ENCODE results near the gene GPX4. TPM values are rescaled to one million over a fixed set of nuclear protein-coding genes. Genes with fewer than 3 reads are reported as not detected.

GPX4 gene
- total RNA-seq, 1 donor from 2014 or later: 345 TPM

DNA sequence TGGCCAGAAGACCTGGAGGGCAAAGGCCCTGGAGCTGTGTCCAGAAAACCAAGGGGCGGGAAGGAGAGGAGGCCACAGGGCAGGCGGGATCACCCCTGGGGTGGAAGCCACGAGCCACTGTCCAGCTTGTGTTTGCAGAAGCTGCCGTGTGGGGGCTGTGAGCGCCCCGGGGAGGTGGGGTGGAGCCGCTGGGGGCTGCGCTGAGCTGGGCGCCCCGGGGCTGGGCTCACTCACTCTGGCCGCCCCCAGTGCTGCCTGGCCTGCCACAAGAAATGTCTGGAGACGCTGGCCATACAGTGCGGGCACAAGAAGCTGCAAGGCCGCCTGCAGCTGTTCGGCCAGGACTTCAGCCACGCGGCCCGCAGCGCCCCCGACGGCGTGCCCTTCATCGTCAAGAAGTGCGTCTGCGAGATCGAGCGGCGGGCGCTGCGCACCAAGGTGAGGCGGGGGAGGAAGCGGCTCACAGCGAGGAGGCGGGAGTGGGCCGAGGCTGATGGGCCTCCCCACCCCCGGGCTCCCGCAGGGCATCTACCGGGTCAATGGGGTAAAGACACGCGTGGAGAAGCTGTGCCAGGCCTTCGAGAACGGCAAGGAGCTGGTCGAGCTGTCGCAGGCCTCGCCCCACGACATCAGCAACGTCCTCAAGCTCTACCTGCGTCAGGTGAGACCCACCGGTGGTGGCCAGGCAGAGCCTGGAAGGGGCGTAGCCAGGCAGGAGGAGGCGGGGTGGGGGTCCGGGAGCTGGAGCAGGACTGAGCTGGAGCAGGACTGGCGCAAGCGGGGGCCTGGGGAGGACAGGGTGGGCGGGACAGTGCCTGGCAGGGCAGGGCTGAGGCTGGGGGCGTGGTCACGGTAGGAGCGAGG lies 22.3 kb upstream of the GPX4 start:
- ATAC-seq (ENCODE audit: poor library complexity) (no peak), DNase-seq (peak; percentile 43)
- intact Hi-C loops (cut with DNase I): no loop called here

DNA sequence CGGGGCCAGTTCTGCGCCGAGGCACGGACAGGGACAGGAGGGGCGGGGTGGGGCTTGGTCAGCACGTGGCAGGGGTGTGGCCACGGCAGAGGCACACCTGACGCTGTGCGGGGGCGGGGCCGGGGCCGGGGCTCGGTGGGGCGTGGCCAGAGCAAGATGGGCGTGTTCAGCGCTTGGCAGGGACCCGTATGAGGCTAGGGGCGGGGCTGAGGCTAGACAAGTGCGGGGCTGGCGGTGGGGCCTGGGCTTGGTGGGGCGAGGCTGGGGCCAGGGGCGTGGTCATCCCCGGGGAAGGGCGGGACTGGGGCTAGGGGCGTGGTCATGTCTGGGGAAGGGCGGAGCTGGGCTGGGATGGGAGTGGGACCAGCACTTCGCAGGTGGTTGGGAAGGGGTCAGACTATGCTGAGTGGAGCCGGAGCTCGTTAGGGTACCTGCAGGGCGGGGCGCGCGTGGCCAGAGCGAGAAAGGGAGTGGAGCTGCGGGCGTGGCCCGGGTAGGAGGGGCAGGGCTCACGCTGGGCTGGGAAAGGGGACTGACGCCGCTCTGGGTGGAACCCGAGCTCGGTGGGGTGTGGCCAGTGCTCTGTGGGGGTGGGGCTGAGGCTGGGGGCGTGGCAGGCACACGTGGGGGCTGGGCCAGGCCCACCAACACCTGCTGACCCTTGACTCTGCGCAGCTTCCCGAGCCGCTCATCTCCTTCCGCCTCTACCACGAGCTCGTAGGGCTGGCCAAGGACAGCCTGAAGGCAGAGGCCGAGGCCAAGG lies 21.4 kb upstream of the GPX4 start:
- DNase-seq: peak; percentile 68
- peak; percentile 61 for ATAC-seq (ENCODE audit: poor library complexity)
- intact Hi-C loops (cut with DNase I): no loop called here

DNA sequence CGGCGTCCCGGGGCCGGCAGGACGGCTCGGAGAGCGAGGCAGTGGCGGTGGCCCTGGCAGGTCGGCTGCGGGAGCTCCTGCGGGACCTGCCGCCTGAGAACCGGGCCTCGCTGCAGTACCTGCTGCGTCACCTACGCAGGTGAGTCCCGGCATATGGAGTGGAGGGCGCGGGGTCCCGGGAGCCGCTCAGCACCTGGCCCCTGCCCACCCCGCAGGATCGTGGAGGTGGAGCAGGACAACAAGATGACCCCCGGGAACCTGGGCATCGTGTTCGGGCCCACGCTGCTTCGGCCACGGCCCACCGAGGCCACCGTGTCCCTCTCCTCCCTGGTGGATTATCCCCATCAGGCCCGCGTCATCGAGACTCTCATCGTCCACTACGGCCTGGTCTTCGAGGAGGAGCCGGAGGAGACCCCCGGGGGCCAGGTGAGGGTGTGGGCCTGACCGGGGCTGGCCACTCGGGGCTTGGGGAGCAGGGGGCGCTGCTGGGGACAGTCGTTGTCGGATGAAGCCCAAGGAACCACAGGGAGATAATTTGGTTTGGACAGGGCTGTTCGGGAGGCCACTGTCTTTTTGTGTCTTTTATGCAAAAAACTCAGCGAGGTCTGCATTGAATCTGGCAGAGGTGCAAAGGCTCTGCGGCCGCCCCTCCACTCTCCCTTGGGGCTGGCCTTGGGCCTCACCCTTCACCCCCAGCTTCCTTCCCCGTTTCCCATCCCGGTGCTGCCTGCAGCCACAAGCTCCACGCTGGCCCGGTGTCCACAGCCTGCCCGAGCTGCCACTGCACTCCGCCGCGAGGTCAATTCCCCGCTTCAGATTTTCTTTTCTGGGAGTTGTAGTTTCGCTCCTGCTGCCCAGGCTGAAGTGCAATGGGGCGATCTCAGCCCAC lies 20.6 kb upstream of the GPX4 start:
- DNase-seq (no peak), ATAC-seq (ENCODE audit: poor library complexity) (no peak)
- intact Hi-C loops (cut with DNase I): no loop called here

DNA sequence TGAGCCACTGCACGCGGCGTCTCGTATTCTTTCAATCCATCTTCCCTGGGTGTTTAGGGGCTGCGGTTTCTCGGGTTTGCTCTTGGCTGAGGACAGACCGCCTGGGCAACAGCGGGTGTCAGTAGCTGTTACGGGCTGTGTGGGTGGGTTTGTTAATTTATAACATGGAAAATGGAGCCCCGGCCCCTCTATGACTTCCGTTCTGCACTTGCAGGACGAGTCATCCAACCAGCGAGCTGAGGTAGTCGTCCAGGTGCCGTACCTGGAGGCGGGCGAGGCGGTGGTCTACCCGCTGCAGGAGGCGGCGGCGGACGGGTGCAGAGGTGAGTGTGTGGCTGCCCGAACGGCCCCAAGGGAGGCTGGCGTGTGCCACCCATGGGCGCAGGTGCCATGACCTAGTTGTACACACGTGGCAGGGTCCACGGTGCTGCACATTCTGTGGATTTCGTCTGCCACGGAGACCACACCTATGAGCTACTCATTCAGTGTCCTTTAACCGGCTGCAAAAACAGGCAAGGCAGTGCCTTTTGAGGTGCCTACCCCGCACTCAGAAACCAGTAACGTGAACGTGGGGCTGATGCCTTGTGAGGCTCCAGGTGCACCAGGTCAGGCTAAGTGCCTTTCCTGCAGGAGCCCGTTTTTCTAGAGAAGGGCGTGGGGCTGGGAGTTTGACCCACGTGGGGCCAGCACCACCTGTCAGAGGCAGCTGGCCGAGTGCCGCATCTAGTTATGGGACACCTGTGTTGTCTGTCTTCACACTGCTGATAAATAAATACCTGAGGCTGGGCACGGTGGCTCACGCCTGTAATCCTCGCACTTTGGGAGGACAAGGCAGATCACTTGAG lies 19.5 kb upstream of the GPX4 start:
- no peak for ATAC-seq (ENCODE audit: poor library complexity)
- intact Hi-C loops (cut with DNase I): no loop called here
- DNase-seq: no peak

DNA sequence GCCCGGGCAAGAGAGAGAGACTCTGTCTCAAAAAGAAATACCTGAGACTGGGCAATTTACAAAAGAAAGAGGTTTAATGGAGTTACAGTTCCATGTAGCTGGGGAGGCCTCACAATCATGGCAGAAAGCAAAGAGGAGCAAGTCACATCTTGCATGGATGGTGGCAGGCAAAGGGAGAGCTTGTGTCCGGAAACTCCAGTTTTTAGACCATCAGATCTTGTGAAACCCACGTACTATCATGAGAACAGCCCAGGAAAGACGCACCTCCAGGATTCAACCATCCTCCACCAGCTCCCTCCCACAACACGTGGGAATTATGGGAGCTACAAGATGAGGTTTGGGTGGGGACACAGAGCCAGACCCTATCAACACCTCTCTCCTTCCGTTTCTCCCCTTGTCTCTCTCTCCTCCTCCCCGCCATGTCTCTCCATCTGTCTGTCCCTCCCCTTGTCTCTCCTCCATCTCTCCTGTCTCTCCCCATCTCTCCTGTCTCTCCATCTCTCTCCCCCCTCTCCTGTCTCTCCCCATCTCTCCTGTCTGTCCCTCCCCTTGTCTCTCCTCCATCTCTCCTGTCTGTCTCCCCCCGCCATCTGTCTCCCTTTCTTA lies 18.6 kb upstream of the GPX4 start:
- no peak for ATAC-seq (ENCODE audit: poor library complexity)
- intact Hi-C loops (cut with DNase I): no loop called here
- no peak for DNase-seq

DNA sequence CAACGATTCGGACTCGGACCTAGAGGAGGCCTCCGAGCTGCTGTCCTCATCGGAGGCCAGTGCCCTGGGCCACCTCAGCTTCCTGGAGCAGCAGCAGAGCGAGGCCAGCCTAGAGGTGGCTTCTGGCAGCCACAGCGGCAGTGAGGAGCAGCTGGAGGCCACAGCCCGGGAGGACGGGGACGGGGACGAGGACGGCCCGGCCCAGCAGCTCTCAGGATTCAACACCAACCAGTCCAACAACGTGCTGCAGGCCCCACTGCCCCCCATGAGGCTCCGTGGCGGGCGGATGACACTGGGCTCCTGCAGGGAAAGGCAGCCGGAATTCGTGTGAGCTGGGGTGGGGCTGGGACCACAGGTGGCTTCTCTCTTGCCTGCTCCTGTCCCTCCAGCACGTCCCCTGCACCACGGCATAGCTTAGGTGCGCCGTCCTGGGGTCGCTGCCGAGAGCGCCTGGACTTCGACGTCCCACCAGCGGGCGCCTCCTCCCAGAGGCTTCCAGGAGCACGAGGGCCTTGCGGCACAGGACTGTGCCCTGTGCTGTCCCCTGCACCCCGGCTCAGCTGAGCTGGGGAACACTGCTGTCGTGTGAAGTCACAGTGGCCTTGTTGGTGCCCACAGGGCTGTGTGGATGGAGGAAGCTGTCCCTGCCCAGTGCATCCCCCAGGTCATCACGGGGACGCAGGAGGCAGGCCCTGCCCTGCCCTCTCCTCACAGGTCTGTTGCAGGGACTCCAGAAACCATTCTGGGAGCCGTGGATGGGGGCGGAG lies 17.9 kb upstream of the GPX4 start:
- DNase-seq: no peak
- intact Hi-C loops (cut with DNase I): no loop called here
- no peak for ATAC-seq (ENCODE audit: poor library complexity)

DNA sequence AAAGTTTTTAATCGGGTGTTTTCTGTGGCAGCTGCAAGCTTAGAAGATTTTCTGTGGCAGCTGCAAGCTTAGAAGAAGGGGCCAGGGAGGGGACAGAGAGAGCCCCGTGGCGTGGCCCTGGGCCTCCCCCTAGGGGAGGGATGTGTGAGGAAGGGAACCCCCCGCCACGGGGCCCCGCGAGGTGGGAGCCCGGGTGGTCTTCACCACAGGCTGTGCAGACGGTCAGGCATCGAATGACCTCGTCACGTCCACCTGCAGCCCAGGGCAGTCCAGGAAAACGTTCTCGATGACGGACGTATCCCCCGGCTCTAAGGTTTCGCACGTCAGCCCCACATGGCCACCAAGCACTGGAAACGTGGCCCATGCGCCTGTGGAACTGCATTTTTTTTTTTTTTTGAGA lies 17.2 kb upstream of the GPX4 start:
- DNase-seq: no peak
- intact Hi-C loops (cut with DNase I): no loop called here
- no peak for ATAC-seq (ENCODE audit: poor library complexity)

DNA sequence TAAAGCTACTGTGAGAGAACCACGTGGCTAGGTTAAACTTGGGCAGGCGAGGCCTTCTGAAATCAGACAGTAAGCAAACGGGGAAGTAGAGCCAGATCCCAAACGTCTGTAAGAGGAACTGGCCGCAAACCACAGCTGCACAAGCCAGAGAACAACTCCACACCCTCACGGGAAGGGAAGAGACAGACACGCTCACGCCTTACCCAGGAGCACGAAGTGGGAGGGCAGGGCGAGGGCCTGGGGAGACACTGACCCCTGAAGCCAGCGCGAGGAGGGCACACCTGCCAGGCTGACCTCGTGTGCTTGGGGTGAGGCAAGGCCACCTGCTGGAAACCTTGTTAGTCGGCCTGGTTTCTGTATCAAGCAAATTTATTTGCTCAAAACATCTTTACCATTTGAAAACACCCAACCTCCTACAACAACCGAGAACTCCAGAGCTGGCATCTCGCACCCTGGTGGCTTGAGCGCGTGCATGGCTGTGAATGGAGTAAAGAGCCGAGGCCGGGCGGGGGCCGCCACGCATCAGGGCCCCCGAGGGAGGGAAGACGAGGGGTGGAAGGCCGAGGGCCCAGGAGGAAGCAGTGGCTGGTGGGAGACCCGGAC lies 15.9 kb upstream of the GPX4 start:
- ATAC-seq (ENCODE audit: poor library complexity) (peak; percentile 61), DNase-seq (peak; percentile 83)
- intact Hi-C loops (cut with DNase I): no loop called here

DNA sequence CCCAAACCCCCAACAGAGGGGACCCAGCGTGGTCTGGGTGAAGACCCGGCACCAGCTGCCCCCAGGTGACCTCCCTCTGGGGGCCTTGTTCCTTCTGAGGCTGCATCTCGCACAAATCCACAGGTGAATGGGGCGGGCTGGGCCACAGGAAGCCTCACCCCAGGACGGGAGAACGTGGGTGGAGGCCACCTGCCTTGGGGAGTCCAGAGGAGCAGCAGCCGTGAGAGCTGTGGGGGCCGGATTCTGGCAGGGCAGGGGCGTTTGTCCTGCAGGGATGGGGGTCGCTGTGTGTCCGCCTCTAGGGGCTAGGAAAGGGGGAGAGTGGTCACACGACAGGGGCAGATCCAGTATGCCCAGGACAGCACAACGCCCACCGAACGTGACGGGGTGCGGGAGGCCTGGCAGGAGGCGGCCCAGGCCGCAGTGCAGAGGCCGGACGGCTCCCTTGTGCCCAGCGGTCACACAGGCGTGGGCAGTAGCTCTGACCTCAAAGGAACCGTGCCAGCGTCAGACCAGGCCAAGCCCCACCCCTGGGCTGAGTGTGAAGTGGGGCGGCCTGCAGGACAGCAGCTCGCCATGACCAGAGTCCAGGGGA lies 15.3 kb upstream of the GPX4 start:
- intact Hi-C loops (cut with DNase I): no loop called here
- ATAC-seq (ENCODE audit: poor library complexity) (peak; percentile 39), DNase-seq (no peak)

DNA sequence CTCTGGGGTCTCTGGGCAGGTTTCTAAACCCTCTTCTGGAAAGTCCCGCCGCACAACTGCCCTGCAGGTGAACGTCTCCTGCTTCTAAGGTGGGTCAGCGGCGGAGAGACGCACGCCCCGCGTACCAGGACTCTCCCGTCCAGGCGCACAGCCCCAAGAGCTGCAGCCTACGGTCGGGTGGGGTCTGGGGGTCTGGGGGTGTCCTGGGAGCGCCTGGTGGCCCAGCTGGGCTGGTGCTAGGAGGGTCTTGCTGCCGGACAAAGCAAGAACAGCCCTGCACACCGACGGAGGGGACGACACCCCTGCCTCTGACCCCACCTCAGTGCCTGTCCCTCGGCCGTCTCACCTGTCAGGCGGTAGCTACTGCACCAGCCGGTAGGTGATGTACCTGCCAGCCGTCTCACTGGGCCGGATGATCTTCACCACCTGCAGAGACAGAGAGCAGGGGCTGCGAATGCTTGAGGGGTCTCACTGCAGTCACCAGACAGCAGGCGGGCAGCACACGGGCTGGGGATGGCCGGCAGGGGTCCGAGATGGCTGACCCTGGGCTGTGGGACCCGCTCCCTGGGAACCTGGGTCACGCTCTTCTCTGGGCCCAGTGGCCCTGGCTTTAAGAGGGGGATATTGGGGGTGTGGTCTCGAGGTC lies 14.5 kb upstream of the GPX4 start:
- ATAC-seq (ENCODE audit: poor library complexity): no peak
- intact Hi-C loops (cut with DNase I): no loop called here
- DNase-seq: no peak

DNA sequence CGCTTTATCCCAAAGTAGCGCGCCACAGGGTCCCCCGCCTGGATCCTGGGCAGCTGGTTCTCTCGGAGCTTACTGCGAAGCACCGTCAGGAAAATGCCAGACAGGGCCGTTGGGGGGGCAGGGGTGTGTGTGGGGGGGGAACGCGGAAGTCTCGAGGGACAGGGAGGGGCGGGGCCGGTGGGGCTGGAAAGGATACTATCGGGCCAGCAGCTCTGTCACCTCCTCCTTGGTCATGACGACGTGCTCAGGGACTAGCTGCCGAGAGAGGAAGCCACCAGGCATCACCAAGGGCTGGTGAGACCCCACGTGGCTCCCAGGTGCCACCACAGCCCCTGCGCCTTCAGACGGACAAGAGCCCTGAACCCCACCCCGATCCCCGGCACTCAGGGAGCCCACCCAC lies 13.9 kb upstream of the GPX4 start:
- no peak for DNase-seq
- ATAC-seq (ENCODE audit: poor library complexity): no peak
- intact Hi-C loops (cut with DNase I): no loop called here

DNA sequence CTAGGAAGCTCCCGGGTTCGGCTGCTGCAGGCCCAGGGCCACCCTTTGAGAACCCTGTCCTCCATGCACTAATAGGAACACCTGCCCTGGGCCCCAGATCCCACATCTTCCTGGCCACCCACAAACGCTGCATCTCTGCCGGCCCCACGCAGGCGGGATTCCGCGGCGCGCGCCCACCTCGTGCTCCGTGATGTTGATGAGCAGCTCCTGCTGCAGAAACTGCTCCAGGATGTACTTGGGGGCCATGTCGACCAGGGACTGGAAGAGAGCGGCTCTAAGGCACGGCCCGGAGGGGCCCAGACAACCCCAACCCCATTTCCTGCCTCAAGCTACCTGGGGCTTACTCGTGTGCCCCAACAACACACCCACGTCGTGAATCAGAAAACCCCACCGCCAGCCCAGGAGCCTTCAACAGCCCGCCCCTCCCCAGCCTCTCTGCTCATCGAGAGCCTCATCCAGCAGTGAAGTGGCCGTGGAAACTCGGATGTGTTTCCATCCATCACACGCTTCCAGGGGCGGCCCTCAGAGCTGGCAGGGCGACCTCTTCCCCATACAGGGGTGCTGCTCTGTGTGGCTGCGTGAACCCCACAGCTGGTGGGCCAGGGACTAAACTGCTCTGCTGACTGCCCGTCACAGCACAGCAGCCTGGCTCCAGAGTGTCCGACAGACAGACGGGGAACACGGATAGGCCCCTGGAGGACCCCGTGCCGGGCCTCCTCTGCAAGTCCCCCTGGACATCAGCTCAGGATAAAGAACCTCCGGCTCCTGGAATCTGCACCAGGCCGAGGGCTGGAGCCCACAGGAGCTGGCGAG lies 12.9 kb upstream of the GPX4 start:
- no peak for DNase-seq
- no peak for ATAC-seq (ENCODE audit: poor library complexity)
- intact Hi-C loops (cut with DNase I): no loop called here

DNA sequence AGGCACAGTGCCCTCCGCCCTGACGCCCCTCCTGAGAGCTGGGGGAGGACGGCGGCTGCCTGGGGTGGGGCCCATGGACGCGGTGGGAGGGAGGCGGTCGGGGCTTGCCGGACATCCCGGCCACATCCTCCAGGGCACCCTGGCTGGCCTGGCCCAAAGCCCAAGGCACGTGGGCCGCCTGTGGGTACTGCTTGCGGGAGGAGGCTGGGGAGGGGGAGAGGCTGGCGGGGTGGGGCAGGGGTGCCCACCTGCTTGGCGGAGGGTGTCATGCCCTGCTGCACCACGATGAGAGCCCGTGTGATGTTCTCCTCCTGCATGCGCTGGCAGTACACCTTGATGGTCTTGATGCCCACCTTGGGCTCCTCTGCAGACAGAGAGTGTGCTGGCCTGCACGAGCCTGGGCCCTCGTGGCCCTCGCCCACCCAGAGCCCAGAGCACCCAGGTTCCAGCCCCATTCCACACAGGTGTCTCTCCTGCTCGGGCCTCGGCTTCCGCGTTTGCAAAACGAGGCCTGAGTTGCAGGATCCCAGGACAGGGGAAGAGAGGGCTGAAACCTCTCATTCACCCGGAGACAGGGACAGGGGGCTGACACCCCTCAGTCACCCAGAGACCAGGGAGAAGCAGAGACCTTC lies 12.1 kb upstream of the GPX4 start:
- intact Hi-C loops (cut with DNase I): no loop called here
- ATAC-seq (ENCODE audit: poor library complexity) (no peak), DNase-seq (no peak)

DNA sequence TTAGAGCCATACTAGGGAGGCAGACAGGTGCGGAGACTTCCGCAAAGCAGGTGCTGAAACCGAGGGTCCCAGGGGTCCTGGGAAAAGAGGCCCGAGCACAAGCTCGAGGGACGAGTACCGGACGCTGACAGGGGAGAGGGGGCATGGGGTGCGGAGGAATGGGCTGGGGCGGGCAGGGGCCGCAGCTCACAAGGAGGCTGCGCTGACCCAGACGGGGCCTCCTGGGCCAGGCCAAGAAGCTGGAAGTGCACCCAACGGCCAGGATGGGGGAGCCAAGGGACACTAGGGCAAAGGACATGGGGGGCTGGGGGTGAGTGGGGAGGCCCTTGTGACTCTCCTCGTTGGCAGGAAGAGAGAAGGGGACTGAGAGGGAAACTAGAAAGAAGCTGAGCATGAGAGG lies 10.5 kb upstream of the GPX4 start:
- no peak for DNase-seq
- intact Hi-C loops (cut with DNase I): no loop called here
- ATAC-seq (ENCODE audit: poor library complexity): no peak
